ENCODE results near the gene TBK1. TPM values are rescaled to one million over a fixed set of nuclear protein-coding genes. Genes with fewer than 3 reads are reported as not detected.

Gene TBK1
- total and polyA plus RNA-seq, 9 of the 15 experiments (the other 6 are each of a cell fraction or from before 2014, with no cell fraction given) = 20.4 to 42.0 (median 27.8) TPM

- TF ChIP-seq ETV6 (IDR thresholded peaks at IDR 0.05; ENCODE audit: borderline replicate concordance in 1 of 2, low read depth in 2 of 2, low read length in 1 of 2) = no peak
- peak; percentile 60; the same call in 1 of the 2 replicates for TF ChIP-seq ETV6 (CRISPR knock-in tag; IDR thresholded peaks at IDR 0.05; ENCODE audit: borderline replicate concordance)
- TF ChIP-seq, protein P1, sequence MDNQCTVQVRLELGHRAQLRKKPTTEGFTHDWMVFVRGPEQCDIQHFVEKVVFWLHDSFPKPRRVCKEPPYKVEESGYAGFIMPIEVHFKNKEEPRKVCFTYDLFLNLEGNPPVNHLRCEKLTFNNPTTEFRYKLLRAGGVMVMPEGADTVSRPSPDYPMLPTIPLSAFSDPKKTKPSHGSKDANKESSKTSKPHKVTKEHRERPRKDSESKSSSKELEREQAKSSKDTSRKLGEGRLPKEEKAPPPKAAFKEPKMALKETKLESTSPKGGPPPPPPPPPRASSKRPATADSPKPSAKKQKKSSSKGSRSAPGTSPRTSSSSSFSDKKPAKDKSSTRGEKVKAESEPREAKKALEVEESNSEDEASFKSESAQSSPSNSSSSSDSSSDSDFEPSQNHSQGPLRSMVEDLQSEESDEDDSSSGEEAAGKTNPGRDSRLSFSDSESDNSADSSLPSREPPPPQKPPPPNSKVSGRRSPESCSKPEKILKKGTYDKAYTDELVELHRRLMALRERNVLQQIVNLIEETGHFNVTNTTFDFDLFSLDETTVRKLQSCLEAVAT (IDR thresholded peaks at IDR 0.05) = peak; percentile 25 to 31; a peak in 1 of 4 replicates
- no peak for TF ChIP-seq ATF3 (IDR thresholded peaks at IDR 0.05)
- no peak for TF ChIP-seq ATF3 (CRISPR knock-in tag; conservative IDR thresholded peaks at IDR 0.05)
- peak; percentile 89 for TF ChIP-seq FUS (optimal IDR thresholded peaks at IDR 0.05; ENCODE audit: low read depth, low read length)
- TF ChIP-seq ZNF232 (CRISPR knock-in tag; IDR thresholded peaks at IDR 0.05) = 0 out of 2 replicates have a peak, but pooled peaks have one; percentile 60
- TF ChIP-seq SMAD4 (CRISPR knock-in tag; conservative IDR thresholded peaks at IDR 0.05) = peak; percentile 92
- TF ChIP-seq, protein P2, sequence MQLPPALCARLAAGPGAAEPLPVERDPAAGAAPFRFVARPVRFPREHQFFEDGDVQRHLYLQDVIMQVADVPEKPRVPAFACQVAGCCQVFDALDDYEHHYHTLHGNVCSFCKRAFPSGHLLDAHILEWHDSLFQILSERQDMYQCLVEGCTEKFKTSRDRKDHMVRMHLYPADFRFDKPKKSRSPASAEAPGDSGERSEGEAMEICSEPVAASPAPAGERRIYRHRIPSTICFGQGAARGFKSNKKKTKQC (CRISPR knock-in tag; IDR thresholded peaks at IDR 0.05) = peak; percentile 77
- TF ChIP-seq ZNF316 (IDR thresholded peaks at IDR 0.05) = peak; percentile 75
- TF ChIP-seq HNRNPLL (IDR thresholded peaks at IDR 0.05; ENCODE audit: low read depth, low read length, poor library complexity, severe bottlenecking) = peak; percentile 27
- TF ChIP-seq, protein P3, sequence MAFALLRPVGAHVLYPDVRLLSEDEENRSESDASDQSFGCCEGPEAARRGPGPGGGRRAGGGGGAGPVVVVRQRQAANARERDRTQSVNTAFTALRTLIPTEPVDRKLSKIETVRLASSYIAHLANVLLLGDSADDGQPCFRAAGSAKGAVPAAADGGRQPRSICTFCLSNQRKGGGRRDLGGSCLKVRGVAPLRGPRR (CRISPR knock-in tag; IDR thresholded peaks at IDR 0.05) = no peak
- 0 out of 2 replicates have a peak, but pooled peaks have one; percentile 6 for TF ChIP-seq SPI1 (IDR thresholded peaks at IDR 0.05; ENCODE audit: borderline replicate concordance, low read depth, low read length)
- peak; percentile 21; the same call in 1 of the 2 replicates for TF ChIP-seq RNF2 (IDR thresholded peaks at IDR 0.05)
- peak; percentile 28; the same call in 1 of the 2 replicates for TF ChIP-seq JUN (IDR thresholded peaks at IDR 0.05; ENCODE audit: borderline replicate concordance, low read depth, low read length)
- TF ChIP-seq JUN (CRISPR knock-in tag; IDR thresholded peaks at IDR 0.05; ENCODE audit: borderline replicate concordance) = 0 out of 2 replicates have a peak, but pooled peaks have one; percentile 28
- peak; percentile 49 for TF ChIP-seq U2AF1 (optimal IDR thresholded peaks at IDR 0.05; ENCODE audit: low read depth, low read length)
- TF ChIP-seq TEAD4 (IDR thresholded peaks at IDR 0.05; ENCODE audit: low read length) = 0 out of 2 replicates have a peak, but pooled peaks have one; percentile 4
- TF ChIP-seq TEAD4 (CRISPR knock-in tag; IDR thresholded peaks at IDR 0.05; ENCODE audit: borderline replicate concordance) = no peak
- TF ChIP-seq ETS1 (conservative IDR thresholded peaks at IDR 0.05; ENCODE audit: control insufficient read depth, low read depth, low read length) = peak; percentile 61; the same call in 1 of the 2 replicates
- TF ChIP-seq MEIS2 (IDR thresholded peaks at IDR 0.05; ENCODE audit: partially characterized antibody) = peak; percentile 82
- TF ChIP-seq NEUROD1 (IDR thresholded peaks at IDR 0.05; ENCODE audit: borderline replicate concordance, low read depth, low read length, partially characterized antibody) = peak; percentile 23
- TF ChIP-seq NONO (IDR thresholded peaks at IDR 0.05; ENCODE audit: low read depth in 2 of 2, low read length in 1 of 2) = peak; percentile 42 to 58; a peak in 2 of 4 replicates
Observed at GRCh38 chr12:64451687-64452558, at the start of gene TBK1 (continued).
